ENCODE measurements around the gene RNASEH2C.
"Not testable (repeated sequence)": the region's sequence is repeated elsewhere in the genome, so short reads cannot be mapped to it uniquely, and the experiment has no call there.

The RNASEH2C gene

DNA sequence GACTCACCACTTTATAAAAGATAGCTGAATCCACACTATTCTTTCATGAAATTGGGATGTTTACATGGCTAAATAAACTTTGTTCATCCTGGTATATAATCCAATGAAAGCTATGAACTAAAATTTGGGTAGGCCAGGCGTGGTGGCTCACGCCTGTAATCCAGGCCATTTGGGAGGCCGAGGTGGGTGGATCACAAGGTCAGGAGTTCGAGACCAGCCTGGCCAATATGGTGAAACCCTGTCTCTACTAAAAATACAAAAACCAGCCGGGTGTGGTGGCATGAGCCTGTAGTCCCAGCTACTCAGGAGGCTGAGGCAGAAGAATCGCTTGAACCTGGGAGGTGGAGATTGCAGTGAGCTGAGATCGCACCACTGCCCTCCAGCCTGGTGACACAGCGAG, 28.8 kb downstream of the RNASEH2C start:
- not testable (repeated sequence) for DNase-seq (ENCODE audit: low read depth in 2 of 2, low spot score in 1 of 2)

DNA sequence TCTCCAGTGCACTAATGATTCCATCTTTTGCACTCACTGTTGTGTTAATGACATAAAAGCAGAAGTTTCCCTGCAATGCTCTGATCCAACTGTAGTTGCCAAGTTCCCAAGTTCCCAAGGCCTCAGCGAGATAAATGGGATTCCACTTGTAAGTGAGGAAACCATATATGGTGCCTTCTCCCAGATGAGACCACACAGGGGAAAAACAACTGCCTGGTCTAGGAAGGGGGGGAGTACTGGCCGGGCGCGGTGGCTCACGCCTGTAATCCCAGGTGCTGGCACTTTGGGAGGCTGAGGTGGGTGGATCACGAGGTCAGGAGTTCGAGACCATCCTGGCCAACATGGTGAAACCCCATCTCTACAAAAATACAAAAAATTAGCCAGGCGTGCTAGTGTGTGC, 34.6 kb downstream of the RNASEH2C start:
- DNase-seq (ENCODE audit: low read depth in 2 of 2, low spot score in 1 of 2): no peak

DNA sequence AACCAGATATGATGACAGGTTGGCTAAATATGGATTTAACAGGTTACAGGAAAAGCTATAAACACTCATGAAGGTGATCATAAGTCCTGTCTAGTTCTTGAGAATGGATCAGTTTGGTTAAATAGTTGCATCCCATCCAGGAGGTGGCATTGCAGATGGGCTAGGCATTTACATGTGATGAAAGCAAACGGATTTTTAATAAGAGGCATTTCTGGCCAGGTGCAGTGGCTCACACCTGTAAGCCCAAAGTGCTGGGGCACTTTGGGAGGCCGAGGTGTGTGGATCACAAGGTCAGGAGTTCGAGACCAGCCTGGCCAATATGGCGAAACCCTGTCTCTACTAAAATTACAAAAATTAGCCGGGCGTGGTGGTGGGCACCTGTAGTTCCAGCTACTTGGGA, 37.1 kb downstream of the RNASEH2C start:
- DNase-seq (ENCODE audit: low read depth in 2 of 2, low spot score in 1 of 2): not testable (repeated sequence)

DNA sequence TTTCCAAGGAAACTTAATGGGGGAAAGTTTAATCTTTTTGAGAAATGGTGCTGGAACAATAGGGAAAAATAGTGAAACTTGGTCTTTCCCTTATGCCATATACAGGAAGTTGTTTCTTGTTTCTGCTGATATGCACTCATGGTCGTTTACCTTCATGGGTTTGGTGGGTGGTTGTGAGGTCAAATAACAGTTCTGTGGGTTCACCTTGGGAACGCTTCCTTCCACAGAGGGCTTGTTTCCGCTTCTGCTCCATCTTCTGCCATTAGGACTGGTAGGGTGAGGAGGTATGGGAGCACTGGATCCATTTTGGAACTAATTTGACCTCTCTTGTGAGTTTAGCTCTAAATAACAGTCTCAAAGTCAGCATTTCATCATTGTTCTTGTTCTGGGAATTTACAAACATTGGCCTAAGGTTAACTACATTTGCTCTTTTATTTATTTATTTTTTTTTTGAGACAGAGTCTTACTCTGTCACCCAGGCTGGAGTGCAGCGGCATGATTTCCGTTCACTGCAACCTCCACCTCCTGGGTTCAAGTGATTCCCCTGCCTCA, 40.3 kb downstream of the RNASEH2C start:
- DNase-seq (ENCODE audit: low read depth in 2 of 2, low spot score in 1 of 2): no peak

DNA sequence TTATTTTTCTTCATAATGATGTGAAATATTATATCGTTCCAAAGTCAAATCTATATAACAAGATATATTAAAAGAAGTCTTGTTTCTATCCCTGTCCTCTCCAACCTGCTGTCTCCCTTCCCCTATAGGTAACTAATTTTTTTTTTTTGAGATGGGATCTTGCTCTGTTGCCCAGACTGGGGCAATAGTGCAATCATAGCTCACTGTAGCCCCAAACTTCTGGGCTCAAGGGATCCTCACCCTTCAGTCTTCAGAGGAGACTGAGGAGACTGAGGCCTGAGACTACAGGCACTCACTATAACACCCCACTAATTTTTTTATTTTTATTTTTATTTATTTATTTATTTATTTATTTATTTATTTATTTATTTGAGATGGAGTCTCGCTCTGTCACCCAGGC, 47.6 kb downstream of the RNASEH2C start:
- DNase-seq (ENCODE audit: low read depth in 2 of 2, low spot score in 1 of 2): no peak

DNA sequence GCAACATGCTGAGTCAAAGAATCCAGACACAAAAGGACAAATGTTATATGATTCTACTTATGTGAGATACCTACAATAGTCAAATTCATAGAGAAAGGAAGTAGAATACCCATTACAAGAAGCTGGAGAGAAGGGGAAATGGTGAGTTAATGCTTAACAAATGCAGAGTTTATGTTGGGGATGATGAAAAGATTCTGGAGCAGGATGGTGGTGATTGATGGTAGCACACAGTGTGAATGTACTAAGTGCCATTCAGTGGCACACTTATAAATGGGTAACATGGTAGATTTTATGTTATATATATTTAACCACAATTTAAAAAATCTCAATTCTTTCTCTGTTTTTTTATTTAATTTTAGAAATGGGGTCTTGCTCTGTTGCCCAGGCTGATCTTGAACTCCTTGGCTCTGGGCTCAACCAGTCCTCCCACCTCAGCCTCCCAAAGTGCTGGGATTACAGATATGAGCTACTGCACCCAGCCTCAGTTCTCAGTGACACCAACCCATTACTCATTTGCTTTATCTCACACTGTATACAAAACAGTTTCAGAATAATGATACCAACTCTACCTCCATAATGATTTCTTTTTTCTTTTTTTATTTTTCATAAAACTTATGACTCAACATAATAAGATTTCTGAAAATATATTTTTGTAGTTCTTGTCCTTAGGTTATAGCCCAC, 48.3 kb downstream of the RNASEH2C start:
- DNase-seq (ENCODE audit: low read depth in 2 of 2, low spot score in 1 of 2): no peak
